Uterus (tissue), 4 donors: ENCODE results near the gene PRPF18. TPM values are rescaled to one million over a fixed set of nuclear protein-coding genes. Genes with fewer than 3 reads are reported as not detected.

Experiments used
- DNase-seq, 2 donors: peaks; one replicate each; pipeline ENCODE4 v3.0.0-alpha.2; 2019 to 2020
- H3K27ac ChIP-seq, 2 donors: fragments of 200-600 bp; sonication (generic); 1 replicate in 1 of 2; 2 replicates in 1 of 2; pipeline ENCODE4 v1.5.1; 2016 to 2018
- H3K27me3 ChIP-seq, 2 donors: fragments of 200-600 bp; sonication (generic); one replicate each; pipeline ENCODE4 v1.5.1; 2018 to 2019; ENCODE audit warnings: control low read depth in 1 of 2
- H3K36me3 ChIP-seq, 2 donors: fragments of 200-600 bp; sonication (generic); one replicate each; pipeline ENCODE4 v1.5.1; 2019; ENCODE audit warnings: control low read depth in 1 of 2
- H3K4me1 ChIP-seq, 2 donors: fragments of 200-600 bp; sonication (generic); one replicate each; pipeline ENCODE4 v1.5.1; 2018 to 2019; ENCODE audit warnings: control low read depth in 1 of 2
- H3K4me3 ChIP-seq, 2 donors: fragments of 200-600 bp; sonication (generic); 1 replicate in 1 of 2; 2 replicates in 1 of 2; pipeline ENCODE4 v1.5.1; 2018 to 2019; ENCODE audit warnings: mild to moderate bottlenecking in 1 of 2
- H3K9me3 ChIP-seq, 2 donors: fragments of 200-600 bp; sonication (generic); one replicate each; pipeline ENCODE4 v1.5.1; 2019; ENCODE audit warnings: control low read depth in 1 of 2
- CTCF ChIP-seq, 4 experiments: fragments of 200-600 bp in 2 of 4; fragments of 450-650 bp in 2 of 4; sonication (generic) in 2 of 4; IDR thresholded peaks; one replicate each; pipeline ENCODE4 v1.5.1; 2016 to 2019; ENCODE audit warnings: antibody characterized with exemption in 4 of 4, mild to moderate bottlenecking in 2 of 4, moderate library complexity in 1 of 4
- POLR2A ChIP-seq, 2 donors: fragments of 450-650 bp; IDR thresholded peaks; one replicate each; pipeline ENCODE4 v1.6.1; 2016; ENCODE audit warnings: antibody characterized with exemption in 2 of 2, mild to moderate bottlenecking in 1 of 2, moderate library complexity in 1 of 2
- intact Hi-C: fragments of 100-400 bp; cut with DNase I; formaldehyde crosslinking; loops from one replicate; pipeline ENCODE4 v1.15.1; 2023; ENCODE audit warnings: low total_unique reads
- total RNA-seq, 4 donors: library from RNA; depleted of rRNA in 3 of 4; stranded (reverse); fragments of >200 nt in 3 of 4; gene quantifications; one replicate each; pipeline versions ENCODE4 v1.1.0 to v1.2.4, GENCODE V29; 2014 to 2023
- donor health status: DM: yes; HTN: yes; CAD: no.

The PRPF18 gene
- total RNA-seq, 4 donors from 2014 or later = 5.6 to 61.4 (median 22.5) TPM

- Histone ChIP-seq H3K4me3 (no peak overlapping the region), H3K9me3 (no peaks in the 10 kb centered on the region), H3K27ac (no peak overlapping the region), H3K27me3 (no peaks in the 10 kb centered on the region), H3K36me3 (no peaks in the 10 kb centered on the region), H3K4me1 (no peaks in the 10 kb centered on the region)
- no peak for TF ChIP-seq POLR2A (IDR thresholded peaks at IDR 0.05)
- TF ChIP-seq CTCF (IDR thresholded peaks at IDR 0.05) = no peak
- DNase-seq = no peak
- intact Hi-C loops = no loop called here
These were observed 40.9 kb downstream of the PRPF18 start for GRCh38 chr10:13627459-13628310.

GRCh38 chr10:13628661-13629060, 41.9 kb downstream of the PRPF18 start:
- no peaks in the 10 kb centered on the region for H3K9me3 ChIP-seq
- no peaks in the 10 kb centered on the region for H3K27me3 ChIP-seq
- H3K27ac ChIP-seq = no peak overlapping the region
- no peaks in the 10 kb centered on the region for H3K4me1 ChIP-seq
- H3K4me3 ChIP-seq = no peak overlapping the region
- TF ChIP-seq POLR2A (IDR thresholded peaks at IDR 0.05) (no peak), CTCF (IDR thresholded peaks at IDR 0.05) (no peak)
- no peak for DNase-seq
- intact Hi-C loops = no loop called here
- H3K36me3 ChIP-seq = no peaks in the 10 kb centered on the region

- H3K27me3 ChIP-seq = no peaks in the 10 kb centered on the region
- no peak overlapping the region for H3K4me3 ChIP-seq
- H3K27ac ChIP-seq = no peak overlapping the region
- intact Hi-C loops = no loop called here
- H3K4me1 ChIP-seq = no peaks in the 10 kb centered on the region
- no peak for DNase-seq
- TF ChIP-seq POLR2A (IDR thresholded peaks at IDR 0.05) (no peak), CTCF (IDR thresholded peaks at IDR 0.05) (no peak)
- no peaks in the 10 kb centered on the region for H3K9me3 ChIP-seq
- no peaks in the 10 kb centered on the region for H3K36me3 ChIP-seq
These were observed 42.4 kb downstream of the PRPF18 start for GRCh38 chr10:13629116-13629515.

- intact Hi-C loops = no loop called here
- no peak overlapping the region for H3K27ac ChIP-seq
- H3K9me3 ChIP-seq = no peaks in the 10 kb centered on the region
- no peak for DNase-seq
- H3K36me3 ChIP-seq = no peaks in the 10 kb centered on the region
- TF ChIP-seq POLR2A (IDR thresholded peaks at IDR 0.05) = no peak
- TF ChIP-seq CTCF (IDR thresholded peaks at IDR 0.05) = no peak
- no peaks in the 10 kb centered on the region for H3K27me3 ChIP-seq
- H3K4me1 ChIP-seq = peaks cover 0 to 3% of the 10 kb centered on the region in 2 donors
- H3K4me3 ChIP-seq = no peak overlapping the region
These were observed 43.5 kb downstream of the PRPF18 start for GRCh38 chr10:13630231-13630630.

GRCh38 chr10:13631594-13631993, 44.8 kb downstream of the PRPF18 start:
- intact Hi-C loops = no loop called here
- no peaks in the 10 kb centered on the region for H3K9me3 ChIP-seq
- TF ChIP-seq CTCF (IDR thresholded peaks at IDR 0.05) (no peak), POLR2A (IDR thresholded peaks at IDR 0.05) (no peak)
- peaks cover 0 to 5% of the 10 kb centered on the region in 2 donors for H3K4me1 ChIP-seq
- no peak overlapping the region for H3K4me3 ChIP-seq
- H3K27ac ChIP-seq = peak overlapping the region in 1 of 2 donors; percentile 59
- H3K36me3 ChIP-seq = no peaks in the 10 kb centered on the region
- DNase-seq = no peak
- H3K27me3 ChIP-seq = no peaks in the 10 kb centered on the region
